ENCODE data around the gene SCG3.

DNA sequence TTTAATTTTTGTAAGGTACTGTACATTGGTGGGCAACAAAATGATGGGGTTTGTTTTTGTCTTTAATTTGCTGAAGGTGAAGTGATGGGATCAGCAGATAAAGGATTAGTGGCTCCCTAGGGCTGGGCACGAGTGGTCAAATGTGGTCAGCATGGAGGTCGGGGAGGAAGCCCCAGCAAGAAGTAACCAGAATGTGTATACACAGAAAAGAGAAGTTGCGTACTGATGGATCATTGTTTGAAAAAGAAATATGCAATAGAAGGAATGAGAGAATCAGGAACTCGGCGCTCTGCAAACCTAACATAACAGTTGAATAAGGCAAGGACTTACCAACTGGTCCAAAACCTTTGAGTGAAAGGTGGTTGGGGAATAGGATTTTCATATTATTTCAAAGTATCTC is 71.6 kb downstream of the SCG3 start:
- TF ChIP-seq, protein P1, sequence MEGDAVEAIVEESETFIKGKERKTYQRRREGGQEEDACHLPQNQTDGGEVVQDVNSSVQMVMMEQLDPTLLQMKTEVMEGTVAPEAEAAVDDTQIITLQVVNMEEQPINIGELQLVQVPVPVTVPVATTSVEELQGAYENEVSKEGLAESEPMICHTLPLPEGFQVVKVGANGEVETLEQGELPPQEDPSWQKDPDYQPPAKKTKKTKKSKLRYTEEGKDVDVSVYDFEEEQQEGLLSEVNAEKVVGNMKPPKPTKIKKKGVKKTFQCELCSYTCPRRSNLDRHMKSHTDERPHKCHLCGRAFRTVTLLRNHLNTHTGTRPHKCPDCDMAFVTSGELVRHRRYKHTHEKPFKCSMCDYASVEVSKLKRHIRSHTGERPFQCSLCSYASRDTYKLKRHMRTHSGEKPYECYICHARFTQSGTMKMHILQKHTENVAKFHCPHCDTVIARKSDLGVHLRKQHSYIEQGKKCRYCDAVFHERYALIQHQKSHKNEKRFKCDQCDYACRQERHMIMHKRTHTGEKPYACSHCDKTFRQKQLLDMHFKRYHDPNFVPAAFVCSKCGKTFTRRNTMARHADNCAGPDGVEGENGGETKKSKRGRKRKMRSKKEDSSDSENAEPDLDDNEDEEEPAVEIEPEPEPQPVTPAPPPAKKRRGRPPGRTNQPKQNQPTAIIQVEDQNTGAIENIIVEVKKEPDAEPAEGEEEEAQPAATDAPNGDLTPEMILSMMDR (IDR thresholded peaks at IDR 0.05): no peak
- no peak for TF ChIP-seq RAD21 (IDR thresholded peaks at IDR 0.05; ENCODE audit: low read length)
- no peak for TF ChIP-seq SMC3 (IDR thresholded peaks at IDR 0.05; ENCODE audit: low read depth, low read length)
- TF ChIP-seq EP300 (IDR thresholded peaks at IDR 0.05; ENCODE audit: borderline replicate concordance in 1 of 2, low read depth in 1 of 2, low read length in 1 of 2): no peak
- no peak for TF ChIP-seq POLR2AphosphoS5 (IDR thresholded peaks at IDR 0.05; ENCODE audit: low read depth, low read length)
- TF ChIP-seq, protein P2, sequence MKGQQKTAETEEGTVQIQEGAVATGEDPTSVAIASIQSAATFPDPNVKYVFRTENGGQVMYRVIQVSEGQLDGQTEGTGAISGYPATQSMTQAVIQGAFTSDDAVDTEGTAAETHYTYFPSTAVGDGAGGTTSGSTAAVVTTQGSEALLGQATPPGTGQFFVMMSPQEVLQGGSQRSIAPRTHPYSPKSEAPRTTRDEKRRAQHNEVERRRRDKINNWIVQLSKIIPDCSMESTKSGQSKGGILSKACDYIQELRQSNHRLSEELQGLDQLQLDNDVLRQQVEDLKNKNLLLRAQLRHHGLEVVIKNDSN (IDR thresholded peaks at IDR 0.05; ENCODE audit: borderline replicate concordance, low read depth): no peak
- no peak for TF ChIP-seq ELF1 (IDR thresholded peaks at IDR 0.05)
- no peak for TF ChIP-seq EZH2phosphoT487 (IDR thresholded peaks at IDR 0.05; ENCODE audit: borderline replicate concordance, low read depth)
- TF ChIP-seq, protein P3, sequence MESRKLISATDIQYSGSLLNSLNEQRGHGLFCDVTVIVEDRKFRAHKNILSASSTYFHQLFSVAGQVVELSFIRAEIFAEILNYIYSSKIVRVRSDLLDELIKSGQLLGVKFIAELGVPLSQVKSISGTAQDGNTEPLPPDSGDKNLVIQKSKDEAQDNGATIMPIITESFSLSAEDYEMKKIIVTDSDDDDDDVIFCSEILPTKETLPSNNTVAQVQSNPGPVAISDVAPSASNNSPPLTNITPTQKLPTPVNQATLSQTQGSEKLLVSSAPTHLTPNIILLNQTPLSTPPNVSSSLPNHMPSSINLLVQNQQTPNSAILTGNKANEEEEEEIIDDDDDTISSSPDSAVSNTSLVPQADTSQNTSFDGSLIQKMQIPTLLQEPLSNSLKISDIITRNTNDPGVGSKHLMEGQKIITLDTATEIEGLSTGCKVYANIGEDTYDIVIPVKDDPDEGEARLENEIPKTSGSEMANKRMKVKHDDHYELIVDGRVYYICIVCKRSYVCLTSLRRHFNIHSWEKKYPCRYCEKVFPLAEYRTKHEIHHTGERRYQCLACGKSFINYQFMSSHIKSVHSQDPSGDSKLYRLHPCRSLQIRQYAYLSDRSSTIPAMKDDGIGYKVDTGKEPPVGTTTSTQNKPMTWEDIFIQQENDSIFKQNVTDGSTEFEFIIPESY (IDR thresholded peaks at IDR 0.05; ENCODE audit: borderline replicate concordance, low read depth): no peak
- TF ChIP-seq, protein P4, sequence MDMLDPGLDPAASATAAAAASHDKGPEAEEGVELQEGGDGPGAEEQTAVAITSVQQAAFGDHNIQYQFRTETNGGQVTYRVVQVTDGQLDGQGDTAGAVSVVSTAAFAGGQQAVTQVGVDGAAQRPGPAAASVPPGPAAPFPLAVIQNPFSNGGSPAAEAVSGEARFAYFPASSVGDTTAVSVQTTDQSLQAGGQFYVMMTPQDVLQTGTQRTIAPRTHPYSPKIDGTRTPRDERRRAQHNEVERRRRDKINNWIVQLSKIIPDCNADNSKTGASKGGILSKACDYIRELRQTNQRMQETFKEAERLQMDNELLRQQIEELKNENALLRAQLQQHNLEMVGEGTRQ (IDR thresholded peaks at IDR 0.05; ENCODE audit: borderline replicate concordance, low read depth, low read length): no peak
- TF ChIP-seq SIN3A (IDR thresholded peaks at IDR 0.05; ENCODE audit: borderline replicate concordance, low read depth, low read length): no peak
- no peak for TF ChIP-seq RCOR1 (IDR thresholded peaks at IDR 0.05; ENCODE audit: low read length)
- no peak for TF ChIP-seq YY1 (IDR thresholded peaks at IDR 0.05; ENCODE audit: low read depth)
